ENCODE results near the gene C6orf89.

DNA sequence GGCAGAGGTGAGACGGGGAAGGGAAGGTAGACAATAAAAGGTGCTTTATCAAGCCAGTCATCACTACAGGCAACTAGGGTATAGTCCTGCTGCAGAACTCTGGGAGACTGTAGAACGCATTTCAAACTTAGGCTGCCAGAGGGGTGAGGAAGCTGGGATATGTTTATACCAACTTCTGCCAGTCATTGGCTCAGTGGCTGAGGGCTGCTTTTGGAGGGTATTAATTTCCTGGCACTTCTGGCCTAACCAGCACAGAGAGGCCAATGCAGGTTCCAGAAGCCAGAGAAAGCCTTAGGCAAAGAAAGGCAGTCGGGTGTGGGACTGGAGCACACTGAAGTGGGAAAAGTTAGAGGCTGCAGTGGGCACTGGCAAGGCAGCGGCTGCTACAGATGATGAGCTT lies 42.6 kb upstream of the C6orf89 start:
- TF ChIP-seq POLR2AphosphoS5 (IDR thresholded peaks at IDR 0.05; ENCODE audit: low read depth, low read length) (no peak), POLR2A (IDR thresholded peaks at IDR 0.05; ENCODE audit: low read depth, low read length) (no peak), PAX5 (IDR thresholded peaks at IDR 0.05; ENCODE audit: insufficient read depth, low read length, severe bottlenecking) (no peak), SPI1 (IDR thresholded peaks at IDR 0.05; ENCODE audit: low read depth, low read length) (no peak)
